Keratinocyte (primary cell): ENCODE data around the gene ABLIM1. TPM values are rescaled to one million over a fixed set of nuclear protein-coding genes. Genes with fewer than 3 reads are reported as not detected.

Source experiments
- DNase-seq: peaks from one replicate; pipeline ENCODE4 v3.0.0-alpha.2; 2011; ENCODE audit warnings: low read depth, missing footprints, low spot score
- FAIRE-seq: peaks from 2 replicates; lab custom pipeline; 2011; peaks lifted over from hg19 to GRCh38; lab: Jason Lieb, UNC
- H2AFZ ChIP-seq: 2 replicates; pipeline ENCODE4 v1.6.0; 2012; ENCODE audit warnings: low read length, control low read depth, inconsistent platforms; ENCODE audit not compliant: control insufficient read depth
- H3K27ac ChIP-seq: 2 replicates; pipeline ENCODE4 v1.5.1; 2011; ENCODE audit warnings: low read length; ENCODE audit not compliant: control insufficient read depth, insufficient read depth
- H3K27me3 ChIP-seq: 3 replicates; pipeline ENCODE4 v1.6.0; 2011; ENCODE audit warnings: low read length; ENCODE audit not compliant: control insufficient read depth, insufficient read depth; ENCODE audit errors: extremely low read depth
- H3K36me3 ChIP-seq, 2 experiments: 2 replicates in 1 of 2; 3 replicates in 1 of 2; pipeline ENCODE4 v1.5.1; 2011; ENCODE audit warnings: low read length in 2 of 2, mild to moderate bottlenecking in 1 of 2; ENCODE audit not compliant: control insufficient read depth in 2 of 2, insufficient read depth in 2 of 2; ENCODE audit errors: extremely low read depth in 1 of 2
- H3K4me1 ChIP-seq: 3 replicates; pipeline ENCODE4 v1.5.1; 2011; ENCODE audit warnings: low read length; ENCODE audit not compliant: control insufficient read depth, insufficient read depth; ENCODE audit errors: extremely low read depth
- H3K4me2 ChIP-seq: 3 replicates; pipeline ENCODE4 v1.6.0; 2011; ENCODE audit warnings: low read depth, low read length; ENCODE audit not compliant: control insufficient read depth, insufficient read depth; ENCODE audit errors: extremely low read depth
- H3K4me3 ChIP-seq, 3 experiments: fragments of 200-600 bp in 1 of 3; sonication (generic) in 1 of 3; 2 replicates in 2 of 3; 3 replicates in 1 of 3; pipeline ENCODE4 v1.5.1; 2011 to 2016; ENCODE audit warnings: low read length in 3 of 3, mild to moderate bottlenecking in 3 of 3, control low read depth in 2 of 3, inconsistent platforms in 1 of 3, low read depth in 1 of 3, mixed read lengths in 1 of 3, mixed run types in 1 of 3, moderate library complexity in 1 of 3; ENCODE audit not compliant: control insufficient read depth in 2 of 3, insufficient read depth in 2 of 3; ENCODE audit errors: extremely low read depth in 1 of 3
- H3K79me2 ChIP-seq: 2 replicates; pipeline ENCODE4 v1.6.0; 2012; ENCODE audit warnings: low read length; ENCODE audit not compliant: control insufficient read depth, insufficient read depth
- H3K9ac ChIP-seq: 3 replicates; pipeline ENCODE4 v1.6.0; 2011; ENCODE audit warnings: low read length; ENCODE audit not compliant: control insufficient read depth, insufficient read depth; ENCODE audit errors: extremely low read depth
- H3K9me1 ChIP-seq: 3 replicates; pipeline ENCODE4 v1.6.0; 2011; ENCODE audit warnings: low read length; ENCODE audit not compliant: control insufficient read depth, insufficient read depth; ENCODE audit errors: extremely low read depth
- H3K9me3 ChIP-seq: 2 replicates; pipeline ENCODE4 v1.5.1; 2012; ENCODE audit warnings: low read depth, low read length; ENCODE audit not compliant: control insufficient read depth
- H4K20me1 ChIP-seq: 3 replicates; pipeline ENCODE4 v1.6.0; 2011; ENCODE audit warnings: low read length; ENCODE audit not compliant: control insufficient read depth, insufficient read depth; ENCODE audit errors: extremely low read depth
- EZH2 ChIP-seq: IDR thresholded peaks from one replicate; pipeline ENCODE4 v1.6.1; 2012; ENCODE audit warnings: inconsistent platforms, mild to moderate bottlenecking, low read length, moderate library complexity
- dilution Hi-C: fragments of 300-500 bp; cut with MboI; formaldehyde crosslinking; loops from one replicate; pipeline ENCODE4 v1.7.0; 2020; ENCODE audit warnings: low sequenced_read_pairs; ENCODE audit not compliant: extremely low pct_ligation_motif_present
- polyA plus RNA-seq, 5 experiments: library from polyadenylated mRNA; depleted of rRNA in 3 of 5; stranded (reverse) in 3 of 5; stranded (forward) in 1 of 5; unstranded in 1 of 5; fragments of >200 nt; gene quantifications; 1 replicate in 1 of 5; 2 replicates in 3 of 5; 3 replicates in 1 of 5; pipeline versions ENCODE4 v1.2.1 to v1.2.3, GENCODE V29; 2011 to 2012; ENCODE audit warnings: missing spikeins in 2 of 5, low read depth in 1 of 5, low replicate concordance in 1 of 5
- TF ChIP-seq, protein P1 (sequence below), 3 experiments: IDR thresholded peaks in 1 of 3; conservative IDR thresholded peaks in 1 of 3; optimal IDR thresholded peaks in 1 of 3; 2 replicates in 2 of 3; 3 replicates in 1 of 3; pipeline versions ENCODE3 to v1.5.1; 2011; ENCODE audit warnings: low read length in 3 of 3, mild to moderate bottlenecking in 3 of 3, moderate library complexity in 2 of 3, control low read depth in 1 of 3, inconsistent platforms in 1 of 3; ENCODE audit not compliant: insufficient read depth in 2 of 3; ENCODE audit errors: extremely low read depth in 1 of 3

ABLIM1 gene
- polyA plus RNA-seq, 1 donor (not counting 4 experiments of a cell fraction or from before 2014, with no cell fraction given), result 55.2 TPM

DNA sequence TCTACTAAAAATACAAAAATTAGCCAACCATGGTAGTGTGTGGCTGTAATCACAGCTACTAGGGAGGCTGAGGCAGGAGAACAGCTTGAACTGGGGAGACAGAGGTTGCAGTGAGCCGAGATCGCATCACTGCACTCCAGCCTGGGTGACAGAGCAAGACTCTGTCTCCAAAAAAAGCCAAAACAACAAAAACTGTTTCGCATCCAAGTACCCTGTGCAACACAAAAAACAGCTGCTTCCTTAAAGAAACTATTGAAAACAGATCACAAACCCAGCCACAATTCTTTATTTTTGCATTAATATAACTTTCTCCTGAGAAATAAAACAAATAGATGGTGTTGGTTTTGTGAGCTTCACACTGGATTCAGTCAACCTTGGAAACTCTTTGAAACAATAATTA lies 141.7 kb downstream of the ABLIM1 start:
- dilution Hi-C loops, result no loop called here
- H3K27me3 ChIP-seq, result no peaks in the 10 kb centered on the region
- H3K4me1 ChIP-seq, result peaks cover 29% of the 10 kb centered on the region
- no peak overlapping the region for H3K4me3 ChIP-seq
- no peak overlapping the region for H3K9ac ChIP-seq
- H3K79me2 ChIP-seq, result peaks cover 13% of the 10 kb centered on the region
- H2AFZ ChIP-seq, result no peak overlapping the region
- no peak overlapping the region for H3K27ac ChIP-seq
- peaks cover 0 to 3% of the 10 kb centered on the region in 2 experiments for H3K36me3 ChIP-seq
- no peak overlapping the region for H3K4me2 ChIP-seq
- TF ChIP-seq, protein P1, sequence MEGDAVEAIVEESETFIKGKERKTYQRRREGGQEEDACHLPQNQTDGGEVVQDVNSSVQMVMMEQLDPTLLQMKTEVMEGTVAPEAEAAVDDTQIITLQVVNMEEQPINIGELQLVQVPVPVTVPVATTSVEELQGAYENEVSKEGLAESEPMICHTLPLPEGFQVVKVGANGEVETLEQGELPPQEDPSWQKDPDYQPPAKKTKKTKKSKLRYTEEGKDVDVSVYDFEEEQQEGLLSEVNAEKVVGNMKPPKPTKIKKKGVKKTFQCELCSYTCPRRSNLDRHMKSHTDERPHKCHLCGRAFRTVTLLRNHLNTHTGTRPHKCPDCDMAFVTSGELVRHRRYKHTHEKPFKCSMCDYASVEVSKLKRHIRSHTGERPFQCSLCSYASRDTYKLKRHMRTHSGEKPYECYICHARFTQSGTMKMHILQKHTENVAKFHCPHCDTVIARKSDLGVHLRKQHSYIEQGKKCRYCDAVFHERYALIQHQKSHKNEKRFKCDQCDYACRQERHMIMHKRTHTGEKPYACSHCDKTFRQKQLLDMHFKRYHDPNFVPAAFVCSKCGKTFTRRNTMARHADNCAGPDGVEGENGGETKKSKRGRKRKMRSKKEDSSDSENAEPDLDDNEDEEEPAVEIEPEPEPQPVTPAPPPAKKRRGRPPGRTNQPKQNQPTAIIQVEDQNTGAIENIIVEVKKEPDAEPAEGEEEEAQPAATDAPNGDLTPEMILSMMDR (optimal IDR thresholded peaks at IDR 0.05 in 1 of 3, IDR thresholded peaks at IDR 0.05 in 1 of 3, conservative IDR thresholded peaks at IDR 0.05 in 1 of 3; ENCODE audit: extremely low read depth in 1 of 3, insufficient read depth in 2 of 3, low read length in 3 of 3), result no peak
- no peaks in the 10 kb centered on the region for H4K20me1 ChIP-seq
- peaks cover 3% of the 10 kb centered on the region for H3K9me1 ChIP-seq
- DNase-seq (no peak), FAIRE-seq (no peak)
- H3K9me3 ChIP-seq, result no peaks in the 10 kb centered on the region

DNA sequence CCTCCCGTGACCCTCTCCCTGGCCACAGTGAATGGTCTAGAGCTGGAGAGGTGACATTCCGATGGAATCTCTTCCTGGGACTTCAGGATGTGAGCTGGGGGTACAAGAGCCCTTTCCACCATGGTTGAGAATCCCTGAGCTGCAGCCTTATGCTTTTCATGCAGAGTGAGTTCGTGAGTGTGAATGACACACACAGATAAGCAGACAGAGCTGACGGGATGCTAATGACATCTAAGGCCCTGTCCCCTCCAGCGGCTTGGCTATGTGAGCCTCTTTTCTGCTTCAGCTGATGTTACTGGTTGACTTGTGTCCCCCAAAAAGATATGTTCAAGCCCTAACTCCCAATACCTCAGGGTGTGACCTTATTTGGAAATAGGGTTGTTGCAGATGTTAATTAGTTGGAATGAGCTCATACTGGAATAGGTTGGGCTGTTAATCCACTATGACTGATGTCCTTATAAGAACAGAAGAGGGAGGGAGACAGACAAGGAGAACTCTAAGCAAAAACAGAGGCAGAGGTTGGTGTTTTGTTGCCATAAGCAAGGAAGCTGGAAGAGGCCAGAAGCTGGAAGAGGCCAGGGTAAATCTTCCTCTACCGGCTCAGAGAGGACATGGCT lies 142.7 kb downstream of the ABLIM1 start:
- Histone ChIP-seq H3K9me1 (peaks cover 3% of the 10 kb centered on the region), H3K9me3 (no peaks in the 10 kb centered on the region), H3K27me3 (no peaks in the 10 kb centered on the region), H3K9ac (no peak overlapping the region), H3K79me2 (peaks cover 11% of the 10 kb centered on the region), H3K4me2 (no peak overlapping the region), H3K36me3 (peaks cover 0 to 1% of the 10 kb centered on the region in 2 experiments), H3K4me1 (peaks cover 28% of the 10 kb centered on the region), H3K27ac (no peak overlapping the region), H3K4me3 (no peak overlapping the region), H2AFZ (no peak overlapping the region), H4K20me1 (no peaks in the 10 kb centered on the region)
- DNase-seq, result no peak
- TF ChIP-seq, protein P1 (optimal IDR thresholded peaks at IDR 0.05 in 1 of 3, IDR thresholded peaks at IDR 0.05 in 1 of 3, conservative IDR thresholded peaks at IDR 0.05 in 1 of 3; ENCODE audit: extremely low read depth in 1 of 3, insufficient read depth in 2 of 3, low read length in 3 of 3), result no peak
- TF ChIP-seq EZH2, result no peak
- no peak for FAIRE-seq
- dilution Hi-C loops, result no loop called here
